Measurements from ENCODE around the gene P2RX3. TPM values are rescaled to one million over a fixed set of nuclear protein-coding genes. Genes with fewer than 3 reads are reported as not detected.

Gene P2RX3
- total RNA-seq: under 1 TPM in 1 of 4 donors, not detected in 3; 0.34 TPM

- TF ChIP-seq CTCF (IDR thresholded peaks at IDR 0.05; ENCODE audit: low read depth): no peak
Observed at GRCh38 chr11:57338142-57338541, at the start of gene P2RX3. TSS of gene P2RX3 (plus strand) at chr11:57338352. CDS start at chr11:57338551, 199 bp downstream.

GRCh38 chr11:57288771-57289579, 49.2 kb upstream of the P2RX3 start:
- no peak for TF ChIP-seq CTCF (IDR thresholded peaks at IDR 0.05; ENCODE audit: low read depth)

- no peak for TF ChIP-seq CTCF (IDR thresholded peaks at IDR 0.05; ENCODE audit: low read depth)
Observed at GRCh38 chr11:57290288-57290687, 47.9 kb upstream of the P2RX3 start.

GRCh38 chr11:57294225-57295131, 43.7 kb upstream of the P2RX3 start:
- no peak for TF ChIP-seq CTCF (IDR thresholded peaks at IDR 0.05; ENCODE audit: low read depth)

GRCh38 chr11:57297221-57297620, 40.9 kb upstream of the P2RX3 start:
- TF ChIP-seq CTCF (IDR thresholded peaks at IDR 0.05; ENCODE audit: low read depth): no peak

- TF ChIP-seq CTCF (IDR thresholded peaks at IDR 0.05; ENCODE audit: low read depth): no peak
Observed at GRCh38 chr11:57299150-57299737, 38.9 kb upstream of the P2RX3 start.

GRCh38 chr11:57300785-57301184, 37.4 kb upstream of the P2RX3 start:
- no peak for TF ChIP-seq CTCF (IDR thresholded peaks at IDR 0.05; ENCODE audit: low read depth)

Data from subcutaneous adipose tissue (tissue), 4 donors.